NB4 (cell line): ENCODE results near the gene CIDEC.

Experiments used
- DNase-seq: peaks from one replicate; pipeline ENCODE4 v3.0.0; 2010; ENCODE audit warnings: low read depth
- H3K4me3 ChIP-seq: one replicate; pipeline ENCODE4 v1.5.1; 2011; ENCODE audit warnings: mild to moderate bottlenecking, low read depth, low read length, moderate library complexity
- CTCF ChIP-seq: IDR thresholded peaks from one replicate; pipeline ENCODE4 v1.5.1; 2012; ENCODE audit warnings: low read depth, low read length
- MAX ChIP-seq: IDR thresholded peaks from 2 replicates; pipeline ENCODE4 v1.6.1; 2011; ENCODE audit warnings: low read depth, low read length
- MYC ChIP-seq: IDR thresholded peaks from 2 replicates; pipeline ENCODE4 v1.6.1; 2011; ENCODE audit warnings: low read depth, low read length
- POLR2A ChIP-seq: IDR thresholded peaks from 2 replicates; pipeline ENCODE4 v1.6.1; 2011; ENCODE audit warnings: mild to moderate bottlenecking; ENCODE audit not compliant: insufficient read length; ENCODE audit errors: extremely low read depth

Gene CIDEC

GRCh38 chr3:9843715-9844438, 36.2 kb downstream of the CIDEC start, which contains the start of gene RPUSD3:
Gene RPUSD3, minus strand, starts transcription at chr3:9844008. Its CDS starts 18 bp downstream, at chr3:9843990.
- peak; percentile 94 for DNase-seq
- peak within 1 kb of the TSS; percentile 80 for H3K4me3 ChIP-seq
- TF ChIP-seq MAX (peak; percentile 90), POLR2A (peak; percentile 82), CTCF (no peak)

- no peak for DNase-seq
- TF ChIP-seq CTCF = no peak
- no peak for TF ChIP-seq MAX
- no peak for TF ChIP-seq POLR2A
- TF ChIP-seq MYC = no peak
- no peak overlapping the region for H3K4me3 ChIP-seq
These were observed 39.0 kb downstream of the CIDEC start for GRCh38 chr3:9841015-9841414.

GRCh38 chr3:9838856-9839255, 41.2 kb downstream of the CIDEC start:
- no peak for TF ChIP-seq MAX
- TF ChIP-seq CTCF = no peak
- no peak for TF ChIP-seq POLR2A
- no peak for TF ChIP-seq MYC
- no peak for DNase-seq
- no peak overlapping the region for H3K4me3 ChIP-seq

GRCh38 chr3:9837701-9838582, 42.1 kb downstream of the CIDEC start:
- no peak for TF ChIP-seq MYC
- TF ChIP-seq POLR2A = no peak
- TF ChIP-seq MAX = no peak
- peak; percentile 69 for DNase-seq
- no peak overlapping the region for H3K4me3 ChIP-seq

- TF ChIP-seq CTCF (no peak), POLR2A (no peak), MYC (no peak), MAX (no peak)
- DNase-seq = no peak
- no peak overlapping the region for H3K4me3 ChIP-seq
These were observed 45.3 kb downstream of the CIDEC start for GRCh38 chr3:9834520-9835380.
